GM23248 (cell line): ENCODE measurements around the gene AGMO.

ENCODE experiments used
- EZH2 ChIP-seq: fragments of 200-600 bp; sonication (generic); IDR thresholded peaks from 2 replicates; pipeline ENCODE4 v1.6.1; 2018; ENCODE audit warnings: antibody characterized with exemption, mild to moderate bottlenecking; ENCODE audit not compliant: insufficient read depth, poor library complexity, severe bottlenecking
- EZH2phosphoT487 ChIP-seq: fragments of 200-600 bp; sonication (generic); IDR thresholded peaks from 2 replicates; pipeline ENCODE4 v1.6.1; 2018; ENCODE audit warnings: antibody characterized with exemption, moderate library complexity, mild to moderate bottlenecking, low read depth; ENCODE audit not compliant: insufficient read depth

- TF ChIP-seq EZH2 = no peak
- no peak for TF ChIP-seq EZH2phosphoT487
Observed at GRCh38 chr7:15556339-15557105, 5.3 kb downstream of the AGMO start.
